K562 (cell line): ENCODE measurements around the gene RPS6KA4. TPM values are rescaled to one million over a fixed set of nuclear protein-coding genes. Genes with fewer than 3 reads are reported as not detected.
A peak's percentile ranks its signal among the peaks of the same experiment; 100 is the strongest.

ENCODE experiments used
- CCNT2 ChIP-seq: IDR thresholded peaks from 2 replicates; pipeline ENCODE4 v1.6.1; 2011; ENCODE audit warnings: borderline replicate concordance, low read depth, mild to moderate bottlenecking, moderate library complexity, mixed read lengths, low read length; ENCODE audit not compliant: insufficient read length; ENCODE audit errors: extremely low read depth
- COPS2 ChIP-seq: fragments of 450-650 bp; conservative IDR thresholded peaks from 2 replicates; pipeline ENCODE4 v1.6.1; 2016; ENCODE audit warnings: mild to moderate bottlenecking, moderate library complexity
- HOMEZ ChIP-seq: fragments of 250-450 bp; sonication (Bioruptor Pico); IDR thresholded peaks from 2 replicates; pipeline ENCODE4 v1.4.0; 2020; ENCODE audit warnings: mild to moderate bottlenecking, moderate library complexity
- KLF10 ChIP-seq: fragments of 250-450 bp; sonication (Bioruptor Pico); IDR thresholded peaks from 2 replicates; pipeline ENCODE4 v1.6.1; 2021; ENCODE audit warnings: matching md5 sums
- PRMT5 ChIP-seq: sonication (generic); formaldehyde crosslinking; IDR thresholded peaks from 2 replicates; pipeline ENCODE4 v1.5.0; 2020; ENCODE audit warnings: missing genetic modification reagents
- ZNF444 ChIP-seq: fragments of 250-450 bp; sonication (Bioruptor Pico); IDR thresholded peaks from 2 replicates; pipeline ENCODE4 v1.4.0; 2020; ENCODE audit warnings: mild to moderate bottlenecking, moderate library complexity
- ZNF512 ChIP-seq: IDR thresholded peaks from 2 replicates; pipeline ENCODE4 v1.6.1; 2016; ENCODE audit warnings: missing genetic modification characterization, missing compliant biosample characterization
- ZNF518B ChIP-seq: fragments of 250-450 bp; sonication (Bioruptor Pico); IDR thresholded peaks from 2 replicates; pipeline ENCODE4 v1.5.0; 2021; ENCODE audit warnings: mild to moderate bottlenecking, moderate library complexity
- ZNF76 ChIP-seq: fragments of 250-450 bp; sonication (Bioruptor Pico); IDR thresholded peaks from 2 replicates; pipeline ENCODE4 v1.4.0; 2020; ENCODE audit warnings: mild to moderate bottlenecking, moderate library complexity, borderline replicate concordance
- polyA plus RNA-seq, 8 experiments: library from polyadenylated mRNA; depleted of rRNA in 4 of 8; stranded (reverse) in 5 of 8; unstranded in 3 of 8; fragments of >200 nt; fragmentation: Nextera tagmentation in 2 of 8; fragmentation: Illumina TruSeq in 1 of 8; extraction: Ambion mirVana in 2 of 8; extraction: Trizol in 1 of 8; gene quantifications; 2 replicates each; pipeline versions ENCODE4 v1.2.1 to v1.2.3, GENCODE V29; 2011 to 2014; ENCODE audit warnings: inconsistent platforms in 1 of 8, missing spikeins in 1 of 8
- total RNA-seq, 7 experiments: library from RNA; depleted of rRNA in 6 of 7; stranded (reverse); fragments of >200 nt in 6 of 7; fragmentation: Illumina TruSeq in 2 of 7; extraction: Trizol in 2 of 7; gene quantifications; 2 replicates each; pipeline versions ENCODE4 v1.2.1 to v1.2.3, GENCODE V29; 2011 to 2021; ENCODE audit warnings: low replicate concordance in 1 of 7
- TF ChIP-seq, protein P1 (sequence below): fragments of 200-800 bp; sonication (Bioruptor generic); IDR thresholded peaks from 2 replicates; pipeline ENCODE4 v1.6.1; 2017; ENCODE audit warnings: missing genetic modification characterization, missing compliant biosample characterization
- TF ChIP-seq, protein P2 (sequence below), 2 experiments: fragments of 450-650 bp in 1 of 2; IDR thresholded peaks; 2 replicates each; pipeline ENCODE4 v1.6.1; 2011 to 2017; ENCODE audit warnings: low read depth in 2 of 2, antibody characterized with exemption in 1 of 2, borderline replicate concordance in 1 of 2, low read length in 1 of 2, mild to moderate bottlenecking in 1 of 2, mixed read lengths in 1 of 2; ENCODE audit not compliant: control insufficient read depth in 1 of 2

RPS6KA4 gene
- total and polyA plus RNA-seq, 9 of the 15 experiments (the other 6 are each of a cell fraction or from before 2014, with no cell fraction given): 0.15 to 23.8 (median 9.8) TPM

GRCh38 chr11:64331569-64332371 is 27.2 kb upstream of the RPS6KA4 start (continued):
- TF ChIP-seq CCNT2 (no peak), ZNF518B (CRISPR knock-in tag) (no peak), ZNF444 (CRISPR knock-in tag) (no peak), HOMEZ (CRISPR knock-in tag) (no peak), KLF10 (no peak), PRMT5 (CRISPR knock-in tag) (no peak), COPS2 (no peak), ZNF512 (no peak), ZNF76 (CRISPR knock-in tag) (no peak)
- TF ChIP-seq, protein P1, sequence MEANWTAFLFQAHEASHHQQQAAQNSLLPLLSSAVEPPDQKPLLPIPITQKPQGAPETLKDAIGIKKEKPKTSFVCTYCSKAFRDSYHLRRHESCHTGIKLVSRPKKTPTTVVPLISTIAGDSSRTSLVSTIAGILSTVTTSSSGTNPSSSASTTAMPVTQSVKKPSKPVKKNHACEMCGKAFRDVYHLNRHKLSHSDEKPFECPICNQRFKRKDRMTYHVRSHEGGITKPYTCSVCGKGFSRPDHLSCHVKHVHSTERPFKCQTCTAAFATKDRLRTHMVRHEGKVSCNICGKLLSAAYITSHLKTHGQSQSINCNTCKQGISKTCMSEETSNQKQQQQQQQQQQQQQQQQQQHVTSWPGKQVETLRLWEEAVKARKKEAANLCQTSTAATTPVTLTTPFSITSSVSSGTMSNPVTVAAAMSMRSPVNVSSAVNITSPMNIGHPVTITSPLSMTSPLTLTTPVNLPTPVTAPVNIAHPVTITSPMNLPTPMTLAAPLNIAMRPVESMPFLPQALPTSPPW: peak; percentile 57
- TF ChIP-seq, protein P2, sequence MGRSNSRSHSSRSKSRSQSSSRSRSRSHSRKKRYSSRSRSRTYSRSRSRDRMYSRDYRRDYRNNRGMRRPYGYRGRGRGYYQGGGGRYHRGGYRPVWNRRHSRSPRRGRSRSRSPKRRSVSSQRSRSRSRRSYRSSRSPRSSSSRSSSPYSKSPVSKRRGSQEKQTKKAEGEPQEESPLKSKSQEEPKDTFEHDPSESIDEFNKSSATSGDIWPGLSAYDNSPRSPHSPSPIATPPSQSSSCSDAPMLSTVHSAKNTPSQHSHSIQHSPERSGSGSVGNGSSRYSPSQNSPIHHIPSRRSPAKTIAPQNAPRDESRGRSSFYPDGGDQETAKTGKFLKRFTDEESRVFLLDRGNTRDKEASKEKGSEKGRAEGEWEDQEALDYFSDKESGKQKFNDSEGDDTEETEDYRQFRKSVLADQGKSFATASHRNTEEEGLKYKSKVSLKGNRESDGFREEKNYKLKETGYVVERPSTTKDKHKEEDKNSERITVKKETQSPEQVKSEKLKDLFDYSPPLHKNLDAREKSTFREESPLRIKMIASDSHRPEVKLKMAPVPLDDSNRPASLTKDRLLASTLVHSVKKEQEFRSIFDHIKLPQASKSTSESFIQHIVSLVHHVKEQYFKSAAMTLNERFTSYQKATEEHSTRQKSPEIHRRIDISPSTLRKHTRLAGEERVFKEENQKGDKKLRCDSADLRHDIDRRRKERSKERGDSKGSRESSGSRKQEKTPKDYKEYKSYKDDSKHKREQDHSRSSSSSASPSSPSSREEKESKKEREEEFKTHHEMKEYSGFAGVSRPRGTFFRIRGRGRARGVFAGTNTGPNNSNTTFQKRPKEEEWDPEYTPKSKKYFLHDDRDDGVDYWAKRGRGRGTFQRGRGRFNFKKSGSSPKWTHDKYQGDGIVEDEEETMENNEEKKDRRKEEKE (IDR thresholded peaks at IDR 0.05; ENCODE audit: borderline replicate concordance in 1 of 2, control insufficient read depth in 1 of 2, low read depth in 2 of 2, low read length in 1 of 2): no peak
